ENCODE results near the gene EIF5A.

- no peak for TF ChIP-seq CTCF (conservative IDR thresholded peaks at IDR 0.05 in 1 of 2, IDR thresholded peaks at IDR 0.05 in 1 of 2; ENCODE audit: extremely low read depth in 1 of 2, insufficient read depth in 1 of 2, low read depth in 1 of 2, low read length in 2 of 2)
- no peak for TF ChIP-seq EZH2 (IDR thresholded peaks at IDR 0.05; ENCODE audit: borderline replicate concordance, low read length)
Measured at GRCh38 chr17:7327056-7327455, 19.6 kb downstream of the EIF5A start.
